ENCODE data around the gene RCCD1.
"Not testable (repeated sequence)": the region's sequence is repeated elsewhere in the genome, so short reads cannot be mapped to it uniquely, and the experiment has no call there.

The RCCD1 gene

GRCh38 chr15:90918034-90918788, 36.5 kb upstream of the RCCD1 start:
- DNase-seq = no peak

- no peak for DNase-seq
Observed at GRCh38 chr15:90918835-90919234, 35.8 kb upstream of the RCCD1 start.

- no peak for DNase-seq
Observed at GRCh38 chr15:90921887-90922286, 32.8 kb upstream of the RCCD1 start.

- DNase-seq = not testable (repeated sequence)
Observed at GRCh38 chr15:90922712-90923322, 31.9 kb upstream of the RCCD1 start.

- no peak for DNase-seq
Observed at GRCh38 chr15:90924375-90924774, 30.3 kb upstream of the RCCD1 start.

- DNase-seq = not testable (repeated sequence)
Observed at GRCh38 chr15:90926766-90927165, 27.9 kb upstream of the RCCD1 start.

- not testable (repeated sequence) for DNase-seq
Observed at GRCh38 chr15:90928106-90928505, 26.6 kb upstream of the RCCD1 start.

GRCh38 chr15:90929246-90930019, 25.3 kb upstream of the RCCD1 start:
- DNase-seq = no peak

GRCh38 chr15:90930861-90931574, 23.7 kb upstream of the RCCD1 start:
- DNase-seq = no peak

GRCh38 chr15:90931575-90931827, 23.2 kb upstream of the RCCD1 start:
- DNase-seq = no peak

GRCh38 chr15:90931828-90932659, 22.6 kb upstream of the RCCD1 start, which contains the start of gene HDDC3:
Gene HDDC3 (minus strand): TSS chr15:90932549. CDS start chr15:90932540, 9 bp downstream.
- peak; percentile 74 for DNase-seq

- DNase-seq = no peak
Observed at GRCh38 chr15:90932660-90932991, 22.1 kb upstream of the RCCD1 start.

GRCh38 chr15:90933301-90933700, 21.4 kb upstream of the RCCD1 start:
- no peak for DNase-seq

- DNase-seq = peak; percentile 75
Observed at GRCh38 chr15:90934256-90934948, 20.3 kb upstream of the RCCD1 start.

GRCh38 chr15:90934949-90935751, 19.5 kb upstream of the RCCD1 start, which contains the start of gene UNC45A:
Gene UNC45A (plus strand): TSS chr15:90935285. CDS start chr15:90935325, 40 bp downstream.
- DNase-seq = peak; percentile 80

- no peak for DNase-seq
Observed at GRCh38 chr15:90936823-90937222, 17.9 kb upstream of the RCCD1 start.

GRCh38 chr15:90938261-90938660, 16.4 kb upstream of the RCCD1 start:
- no peak for DNase-seq

GRCh38 chr15:90939756-90940155, 14.9 kb upstream of the RCCD1 start:
- no peak for DNase-seq

GRCh38 chr15:90941038-90941437, 13.6 kb upstream of the RCCD1 start:
- no peak for DNase-seq

GRCh38 chr15:90942354-90943120, 12.1 kb upstream of the RCCD1 start:
- DNase-seq = no peak
